B cell (primary cell): ENCODE measurements around the gene CCNB1IP1. TPM values are rescaled to one million over a fixed set of nuclear protein-coding genes. Genes with fewer than 3 reads are reported as not detected.

Experiments used
- ATAC-seq: fragments of 200-7000 bp; cut with Tn5 transposase; one replicate; pipeline ENCODE4 v1.10.0; 2021; ENCODE audit warnings: low read depth, mild to moderate bottlenecking, moderate number of reproducible peaks, moderate library complexity
- CTCF ChIA-PET: fragments of 350-600 bp; sonication (Branson Sonifier 250); formaldehyde crosslinking; loops from one replicate; lab custom pipeline; 2021; ENCODE audit warnings: antibody characterized with exemption, inconsistent platforms; lab: Charles Lee
- POLR2A ChIA-PET: fragments of 350-600 bp; sonication (Branson Sonifier 250); formaldehyde crosslinking; loops from one replicate; lab custom pipeline; 2021; ENCODE audit warnings: antibody characterized with exemption; lab: Charles Lee
- DNase-seq: peaks from one replicate; pipeline ENCODE4 v3.0.0; 2013
- H2AFZ ChIP-seq: 2 replicates; pipeline ENCODE4 v1.6.1; 2012; ENCODE audit warnings: mild to moderate bottlenecking, low read depth, low read length; ENCODE audit not compliant: insufficient read depth, poor library complexity, severe bottlenecking
- H3K27ac ChIP-seq, 2 donors: 1 replicate in 1 of 2; 2 replicates in 1 of 2; pipeline ENCODE4 v1.5.1; 2012 to 2013; ENCODE audit warnings: low read length in 2 of 2, mild to moderate bottlenecking in 2 of 2, moderate library complexity in 1 of 2
- H3K27me3 ChIP-seq, 4 experiments: fragments of 200-600 bp in 1 of 4; sonication (generic) in 1 of 4; replicated peaks in 1 of 4; 1 replicate in 2 of 4; 2 replicates in 2 of 4; pipeline versions ENCODE4 v1.6.1 to v1.7.0; 2013 to 2016; ENCODE audit warnings: low read length in 3 of 4, mild to moderate bottlenecking in 2 of 4, mixed read lengths in 1 of 4, moderate library complexity in 1 of 4; ENCODE audit not compliant: insufficient read depth in 4 of 4, control insufficient read depth in 3 of 4; ENCODE audit errors: control extremely low read depth in 1 of 4
- H3K36me3 ChIP-seq, 2 experiments: replicated peaks in 1 of 2; 1 replicate in 1 of 2; 2 replicates in 1 of 2; pipeline versions ENCODE4 v1.6.1 to v1.7.1; 2013; ENCODE audit warnings: low read length in 1 of 2; ENCODE audit not compliant: insufficient read depth in 2 of 2, control insufficient read depth in 1 of 2; ENCODE audit errors: control extremely low read depth in 1 of 2, extremely low read depth in 1 of 2
- H3K4me1 ChIP-seq, 2 donors: fragments of 200-600 bp in 1 of 2; sonication (generic) in 1 of 2; 1 replicate in 1 of 2; 2 replicates in 1 of 2; pipeline versions ENCODE4 v1.5.1 to v1.6.1; 2013 to 2017; ENCODE audit warnings: low read length in 2 of 2; ENCODE audit not compliant: control insufficient read depth in 2 of 2, insufficient read depth in 2 of 2
- H3K4me2 ChIP-seq: replicated peaks from 2 replicates; pipeline ENCODE3; 2012; ENCODE audit warnings: mild to moderate bottlenecking, low read depth, low read length; ENCODE audit not compliant: poor library complexity, severe bottlenecking
- H3K4me3 ChIP-seq, 5 experiments: fragments of 200-600 bp in 1 of 5; sonication (generic) in 1 of 5; 1 replicate in 3 of 5; 2 replicates in 2 of 5; pipeline versions ENCODE4 v1.5.1 to v1.7.0; 2011 to 2016; ENCODE audit warnings: low read length in 4 of 5, mild to moderate bottlenecking in 4 of 5, low read depth in 2 of 5, control low read depth in 1 of 5, moderate library complexity in 1 of 5; ENCODE audit not compliant: insufficient read depth in 1 of 5; ENCODE audit errors: control extremely low read depth in 1 of 5, extremely low read depth in 1 of 5
- H3K79me2 ChIP-seq: fragments of 200-600 bp; sonication (generic); one replicate; pipeline ENCODE4 v1.6.0; 2016; ENCODE audit warnings: low read length; ENCODE audit not compliant: control insufficient read depth, insufficient read depth
- H3K9ac ChIP-seq: fragments of 200-600 bp; sonication (generic); 2 replicates; pipeline ENCODE4 v1.6.1; 2017; ENCODE audit warnings: mild to moderate bottlenecking, low read length, moderate library complexity
- H3K9me3 ChIP-seq, 3 donors: one replicate each; pipeline versions ENCODE4 v1.6.1 to v1.7.1; 2013; ENCODE audit warnings: low read length in 2 of 3; ENCODE audit not compliant: control insufficient read depth in 2 of 3, insufficient read depth in 1 of 3; ENCODE audit errors: control extremely low read depth in 1 of 3
- H4K20me1 ChIP-seq: 2 replicates; pipeline ENCODE4 v1.6.0; 2012; ENCODE audit warnings: mild to moderate bottlenecking, low read length; ENCODE audit not compliant: insufficient read depth, control insufficient read depth, poor library complexity, severe bottlenecking
- H3K27ac Mint-ChIP-seq: one replicate; pipeline ENCODE4 v1.8.0; 2021; ENCODE audit warnings: mixed read lengths
- H3K27me3 Mint-ChIP-seq: one replicate; pipeline ENCODE4 v1.8.0; 2021; ENCODE audit warnings: mixed read lengths
- H3K4me1 Mint-ChIP-seq: one replicate; pipeline ENCODE4 v1.8.0; 2021; ENCODE audit warnings: mixed read lengths
- H3K4me3 Mint-ChIP-seq: one replicate; pipeline ENCODE4 v1.8.0; 2021; ENCODE audit warnings: mixed read lengths
- H3K9me3 Mint-ChIP-seq: one replicate; pipeline ENCODE4 v1.8.0; 2022; ENCODE audit warnings: mixed read lengths; ENCODE audit not compliant: insufficient read depth
- EZH2 ChIP-seq: IDR thresholded peaks from 2 replicates; pipeline ENCODE4 v1.6.1; 2012; ENCODE audit warnings: borderline replicate concordance, low read depth, mild to moderate bottlenecking, moderate library complexity, low read length; ENCODE audit not compliant: insufficient read depth, poor library complexity, severe bottlenecking
- WGBS: methylation state at CpG from one replicate; pipeline ENCODE4 v1.1.5; 2013; ENCODE audit warnings: missing lambda C conversion rate; ENCODE audit not compliant: insufficient coverage; 5-methylcytosine and 5-hydroxymethylcytosine counted together
- intact Hi-C: fragments of 100-400 bp; cut with micrococcal nuclease; formaldehyde crosslinking; loops from one replicate; pipeline ENCODE4 v1.10.0; 2022
- polyA plus RNA-seq: library from polyadenylated mRNA; depleted of rRNA; stranded (reverse); fragments of >200 nt; gene quantifications from 2 replicates; pipeline ENCODE4 v1.2.3, GENCODE V29; 2012
- total RNA-seq, 2 donors: library from RNA; stranded (reverse); fragments of 120-200 nt in 1 of 2; gene quantifications; 1 replicate in 1 of 2; 2 replicates in 1 of 2; pipeline versions ENCODE4 v1.2.3 to v1.2.4, GENCODE V29; 2013 to 2022

Gene CCNB1IP1
- total and polyA plus RNA-seq, 2 donors (not counting 1 experiment from before 2014, with no cell fraction given), result 24.7 to 48.8 TPM

GRCh38 chr14:20332431-20332787, 670 bp downstream of the CCNB1IP1 start:
- DNase-seq (no peak), ATAC-seq (no peak)
- Histone ChIP-seq H3K4me2 (peak overlapping the region; percentile 72), H3K27ac (peak overlapping the region in 1 of 2 donors; percentile 78), H3K9ac (peak overlapping the region; percentile 80), H3K36me3 (peaks cover 2 to 5% of the 10 kb centered on the region in 2 experiments), H2AFZ (peak overlapping the region; percentile 73), H4K20me1 (no peaks in the 10 kb centered on the region), H3K79me2 (peaks cover 45% of the 10 kb centered on the region), H3K9me3 (no peaks in the 10 kb centered on the region), H3K27me3 (no peaks in the 10 kb centered on the region), H3K4me3 (peak overlapping the region; percentile 54 to 100 (median 93)), H3K4me1 (peaks cover 16 to 18% of the 10 kb centered on the region in 2 donors)
- H3K27ac Mint-ChIP-seq, result peak overlapping the region; percentile 93
- peaks cover 40% of the 10 kb centered on the region for H3K4me1 Mint-ChIP-seq
- CTCF ChIA-PET, result interaction anchor here (0.6 to 10.4 kb wide), 5 partner anchors 11 to 358 kb away, joined by 4 to 215 read pairs (median 5); partner anchors contain the start of gene PARP2
- H3K27me3 Mint-ChIP-seq, result no peaks in the 10 kb centered on the region
- H3K4me3 Mint-ChIP-seq, result peak overlapping the region; percentile 99
- POLR2A ChIA-PET, result interaction anchor here (0.6 to 2.8 kb wide), 2 partner anchors 10 to 37 kb away, joined by 4 to 19 read pairs; partner anchors contain the start of gene PARP2
- intact Hi-C loops, result no loop called here
- 25% methylated on average over 2 of the region's 4 CpGs for WGBS
- H3K9me3 Mint-ChIP-seq, result no peaks in the 10 kb centered on the region
- TF ChIP-seq EZH2, result no peak

DNA sequence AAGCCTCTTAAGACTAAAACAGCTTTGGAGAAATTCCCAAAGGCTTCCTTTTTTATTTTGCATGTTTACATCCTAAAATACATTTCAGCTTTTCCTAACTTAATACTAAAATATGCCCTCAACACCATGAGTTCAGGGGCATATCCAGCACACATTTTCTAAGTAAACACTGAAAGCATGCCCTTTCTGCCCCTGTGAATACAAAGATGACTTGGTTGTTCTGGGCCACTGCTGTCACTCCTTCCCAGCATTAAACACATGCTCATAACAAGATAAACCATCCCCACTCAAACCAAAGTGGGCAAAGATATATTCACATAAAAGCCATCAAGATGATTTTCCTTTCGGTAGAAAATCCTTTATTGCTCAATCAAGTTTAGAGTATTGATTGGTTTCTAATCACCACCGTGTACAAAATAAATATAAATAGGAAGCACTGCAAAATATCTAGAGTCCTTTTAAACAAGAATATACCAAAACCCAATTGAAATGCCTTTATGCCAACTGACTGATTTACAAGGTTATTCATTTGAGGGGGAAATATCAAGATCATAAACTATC, 1.9 kb downstream of the CCNB1IP1 start:
- no CpG with 5 or more reads among the region's 2 CpGs for WGBS
- ATAC-seq (no peak), DNase-seq (no peak)
- H3K4me2 ChIP-seq, result no peak overlapping the region
- Mint-ChIP-seq H3K4me1 (peaks cover 44% of the 10 kb centered on the region), H3K27ac (no peak overlapping the region), H3K9me3 (no peaks in the 10 kb centered on the region), H3K4me3 (no peak overlapping the region), H3K27me3 (no peaks in the 10 kb centered on the region)
- intact Hi-C loops, result no loop called here
- H2AFZ ChIP-seq, result no peak overlapping the region
- H3K27ac ChIP-seq, result peak overlapping the region in 1 of 2 donors; percentile 30
- no peak for TF ChIP-seq EZH2
- no peaks in the 10 kb centered on the region for H4K20me1 ChIP-seq
- H3K79me2 ChIP-seq, result peaks cover 51% of the 10 kb centered on the region
- POLR2A ChIA-PET, result interaction anchor here (0.6 kb wide), 1 partner anchor 12 kb away, joined by 4 read pairs; no protein-coding TSS in a partner anchor
- no peak overlapping the region for H3K9ac ChIP-seq
- CTCF ChIA-PET, result interaction anchor here (1.0 to 10.4 kb wide), 3 partner anchors 13 to 276 kb away, joined by 4 to 215 read pairs (median 5); partner anchors contain the start of gene PARP2
- H3K4me1 ChIP-seq, result peaks cover 17 to 18% of the 10 kb centered on the region in 2 donors
- no peaks in the 10 kb centered on the region for H3K9me3 ChIP-seq
- H3K27me3 ChIP-seq, result no peaks in the 10 kb centered on the region
- H3K4me3 ChIP-seq, result no peak overlapping the region
- peaks cover 4 to 9% of the 10 kb centered on the region in 2 experiments for H3K36me3 ChIP-seq
